Fibroblast of lung (primary cell): ENCODE results near the gene RHOB. TPM values are rescaled to one million over a fixed set of nuclear protein-coding genes. Genes with fewer than 3 reads are reported as not detected.

Source experiments
- DNase-seq, 2 donors: peaks; one replicate each; pipeline versions ENCODE4 v3.0.0 to v3.0.0-alpha.2; 2010; ENCODE audit warnings: low read depth in 2 of 2
- H2AFZ ChIP-seq: 2 replicates; pipeline ENCODE4 v1.5.1; 2012; ENCODE audit warnings: low read length, control low read depth, inconsistent platforms
- H3K27ac ChIP-seq: 2 replicates; pipeline ENCODE4 v1.5.1; 2011; ENCODE audit warnings: low read length, control low read depth; ENCODE audit not compliant: insufficient read depth
- H3K27me3 ChIP-seq: 2 replicates; pipeline ENCODE4 v1.5.1; 2011; ENCODE audit warnings: mild to moderate bottlenecking, low read length; ENCODE audit not compliant: control insufficient read depth, insufficient read depth
- H3K36me3 ChIP-seq: 2 replicates; pipeline ENCODE4 v1.5.1; 2011; ENCODE audit warnings: low read length; ENCODE audit not compliant: control insufficient read depth, insufficient read depth
- H3K4me1 ChIP-seq: 2 replicates; pipeline ENCODE4 v1.5.1; 2011; ENCODE audit warnings: low read length; ENCODE audit not compliant: control insufficient read depth, insufficient read depth; ENCODE audit errors: extremely low read depth
- H3K4me2 ChIP-seq: 2 replicates; pipeline ENCODE4 v1.5.1; 2011; ENCODE audit warnings: low read length, control low read depth; ENCODE audit not compliant: insufficient read depth; ENCODE audit errors: extremely low read depth
- H3K4me3 ChIP-seq, 4 experiments: fragments of 200-600 bp in 1 of 4; sonication (generic) in 1 of 4; replicated peaks in 1 of 4; 2 replicates each; pipeline ENCODE4 v1.5.1; 2011 to 2016; ENCODE audit warnings: low read length in 4 of 4, low read depth in 3 of 4, mild to moderate bottlenecking in 3 of 4, control low read depth in 2 of 4, inconsistent platforms in 1 of 4, mixed read lengths in 1 of 4; ENCODE audit not compliant: insufficient read depth in 1 of 4; ENCODE audit errors: control extremely low read depth in 1 of 4
- H3K79me2 ChIP-seq: 2 replicates; pipeline ENCODE4 v1.5.1; 2012; ENCODE audit warnings: mild to moderate bottlenecking, low read length, inconsistent platforms; ENCODE audit not compliant: control insufficient read depth, insufficient read depth
- H3K9ac ChIP-seq: 2 replicates; pipeline ENCODE4 v1.5.1; 2011; ENCODE audit warnings: mild to moderate bottlenecking, low read length, control low read depth; ENCODE audit not compliant: insufficient read depth
- H3K9me3 ChIP-seq: 2 replicates; pipeline ENCODE4 v1.5.1; 2012; ENCODE audit warnings: low read depth, low read length; ENCODE audit not compliant: control insufficient read depth, insufficient read depth
- H4K20me1 ChIP-seq: 2 replicates; pipeline ENCODE4 v1.5.1; 2011; ENCODE audit warnings: low read length; ENCODE audit not compliant: control insufficient read depth, insufficient read depth; ENCODE audit errors: extremely low read depth
- EZH2 ChIP-seq: IDR thresholded peaks from 2 replicates; pipeline ENCODE4 v1.5.1; 2012; ENCODE audit warnings: low read length, control low read depth, mild to moderate bottlenecking; ENCODE audit errors: missing control alignments
- polyA minus RNA-seq: library from RNA; depleted of rRNA, polyadenylated mRNA; stranded (reverse); fragments of >200 nt; gene quantifications from 2 replicates; pipeline ENCODE4 v1.2.3, GENCODE V29; 2011; ENCODE audit warnings: low replicate concordance
- polyA plus RNA-seq, 2 donors: library from polyadenylated mRNA; depleted of rRNA in 1 of 2; stranded (reverse) in 1 of 2; unstranded in 1 of 2; fragments of >200 nt; gene quantifications; 2 replicates each; pipeline ENCODE4 v1.2.1, GENCODE V29; 2011 to 2012; ENCODE audit warnings: missing spikeins in 1 of 2
- total RNA-seq: library from RNA; depleted of rRNA; stranded (reverse); fragments of >200 nt; gene quantifications from 2 replicates; pipeline ENCODE4 v1.2.1, GENCODE V29; 2014
- TF ChIP-seq, protein P1 (sequence below), 2 donors: IDR thresholded peaks in 1 of 2; conservative IDR thresholded peaks in 1 of 2; 1 replicate in 1 of 2; 2 replicates in 1 of 2; pipeline ENCODE4 v1.5.1; 2011 to 2012; ENCODE audit warnings: low read length in 2 of 2, control low read depth in 1 of 2, inconsistent platforms in 1 of 2, low read depth in 1 of 2, mild to moderate bottlenecking in 1 of 2

Gene RHOB
- total RNA-seq (85.3 and 171 TPM in 2 replicates), polyA plus RNA-seq (107 and 113 TPM in 2 replicates), polyA minus RNA-seq (19.5 and 39.4 TPM in 2 replicates)
- polyA plus RNA-seq (2012) = 110 and 123 TPM in 2 replicates

GRCh38 chr2:20446917-20447436 is at the start of gene RHOB:
RHOB (plus strand) TSS chr2:20447074; CDS start chr2:20447466, 392 bp downstream.
- Histone ChIP-seq H3K4me2 (peak within 1 kb of the TSS; percentile 93), H3K4me1 (peaks cover 25% of the 10 kb centered on the region), H4K20me1 (peaks cover 6% of the 10 kb centered on the region), H3K27ac (peak within 1 kb of the TSS; percentile 93), H3K9ac (peak within 1 kb of the TSS; percentile 98), H3K36me3 (peaks cover 6% of the 10 kb centered on the region), H3K27me3 (no peaks in the 10 kb centered on the region), H2AFZ (no peak within 1 kb of the TSS), H3K9me3 (no peaks in the 10 kb centered on the region), H3K4me3 (peak within 1 kb of the TSS; percentile 71 to 91 (median 76)), H3K79me2 (peaks cover 26% of the 10 kb centered on the region)
- TF ChIP-seq, protein P1, sequence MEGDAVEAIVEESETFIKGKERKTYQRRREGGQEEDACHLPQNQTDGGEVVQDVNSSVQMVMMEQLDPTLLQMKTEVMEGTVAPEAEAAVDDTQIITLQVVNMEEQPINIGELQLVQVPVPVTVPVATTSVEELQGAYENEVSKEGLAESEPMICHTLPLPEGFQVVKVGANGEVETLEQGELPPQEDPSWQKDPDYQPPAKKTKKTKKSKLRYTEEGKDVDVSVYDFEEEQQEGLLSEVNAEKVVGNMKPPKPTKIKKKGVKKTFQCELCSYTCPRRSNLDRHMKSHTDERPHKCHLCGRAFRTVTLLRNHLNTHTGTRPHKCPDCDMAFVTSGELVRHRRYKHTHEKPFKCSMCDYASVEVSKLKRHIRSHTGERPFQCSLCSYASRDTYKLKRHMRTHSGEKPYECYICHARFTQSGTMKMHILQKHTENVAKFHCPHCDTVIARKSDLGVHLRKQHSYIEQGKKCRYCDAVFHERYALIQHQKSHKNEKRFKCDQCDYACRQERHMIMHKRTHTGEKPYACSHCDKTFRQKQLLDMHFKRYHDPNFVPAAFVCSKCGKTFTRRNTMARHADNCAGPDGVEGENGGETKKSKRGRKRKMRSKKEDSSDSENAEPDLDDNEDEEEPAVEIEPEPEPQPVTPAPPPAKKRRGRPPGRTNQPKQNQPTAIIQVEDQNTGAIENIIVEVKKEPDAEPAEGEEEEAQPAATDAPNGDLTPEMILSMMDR (conservative IDR thresholded peaks at IDR 0.05 in 1 of 2, IDR thresholded peaks at IDR 0.05 in 1 of 2; ENCODE audit: low read depth in 1 of 2, low read length in 2 of 2) = no peak
- TF ChIP-seq EZH2 = no peak
- DNase-seq = peak; percentile 97 to 99

DNA sequence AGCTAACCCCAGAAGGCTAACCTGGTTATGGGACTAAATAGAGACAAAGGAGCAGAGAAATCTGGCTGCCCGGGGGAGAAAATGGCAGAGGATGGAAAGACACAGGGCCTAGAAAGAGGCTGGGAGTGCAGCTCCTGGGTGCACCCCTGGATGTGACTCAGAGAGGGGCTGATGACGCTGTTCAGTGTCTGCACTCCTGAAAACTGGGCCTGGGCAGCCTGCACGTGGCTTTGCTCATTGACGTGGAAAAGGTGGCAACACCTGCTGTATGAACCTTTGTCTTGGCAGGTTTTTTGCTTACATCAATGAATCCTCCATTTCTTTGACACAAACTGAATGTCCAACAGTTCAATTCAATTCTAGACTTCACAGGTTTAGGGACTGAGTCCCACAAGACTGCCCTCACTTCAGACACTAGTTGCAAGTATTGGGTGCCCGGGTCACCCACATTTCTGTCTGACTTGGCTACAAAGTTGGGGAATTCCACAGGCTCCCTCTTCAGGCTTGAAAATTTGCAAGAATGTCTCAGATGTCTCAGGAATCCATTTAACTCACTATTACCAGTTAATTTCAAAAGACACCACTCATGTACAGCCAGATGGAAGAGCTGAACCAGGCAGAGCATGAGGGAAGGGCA is 48.9 kb upstream of the RHOB start:
- H3K79me2 ChIP-seq = no peaks in the 10 kb centered on the region
- no peak overlapping the region for H3K4me2 ChIP-seq
- H4K20me1 ChIP-seq = no peaks in the 10 kb centered on the region
- DNase-seq = no peak
- peaks cover 7% of the 10 kb centered on the region for H3K4me1 ChIP-seq
- H3K27ac ChIP-seq = no peak overlapping the region
- no peaks in the 10 kb centered on the region for H3K27me3 ChIP-seq
- no peak overlapping the region for H2AFZ ChIP-seq
- no peak overlapping the region for H3K9ac ChIP-seq
- no peak overlapping the region for H3K4me3 ChIP-seq
- TF ChIP-seq EZH2 = no peak
- TF ChIP-seq, protein P1 (conservative IDR thresholded peaks at IDR 0.05 in 1 of 2, IDR thresholded peaks at IDR 0.05 in 1 of 2; ENCODE audit: low read depth in 1 of 2, low read length in 2 of 2) = no peak
- H3K36me3 ChIP-seq = no peaks in the 10 kb centered on the region
- no peaks in the 10 kb centered on the region for H3K9me3 ChIP-seq

GRCh38 chr2:20398956-20399567 is 47.8 kb upstream of the RHOB start:
- Histone ChIP-seq H3K4me2 (no peak overlapping the region), H3K27ac (no peak overlapping the region), H3K4me1 (peaks cover 7% of the 10 kb centered on the region), H3K27me3 (no peaks in the 10 kb centered on the region), H2AFZ (no peak overlapping the region), H3K4me3 (no peak overlapping the region), H4K20me1 (no peaks in the 10 kb centered on the region), H3K9ac (no peak overlapping the region), H3K9me3 (no peaks in the 10 kb centered on the region), H3K36me3 (no peaks in the 10 kb centered on the region), H3K79me2 (no peaks in the 10 kb centered on the region)
- no peak for TF ChIP-seq EZH2
- TF ChIP-seq, protein P1 (conservative IDR thresholded peaks at IDR 0.05 in 1 of 2, IDR thresholded peaks at IDR 0.05 in 1 of 2; ENCODE audit: low read depth in 1 of 2, low read length in 2 of 2) = no peak
- peak; percentile 29 to 31 for DNase-seq
